Measurements from ENCODE around the gene MGAT5.

MGAT5 gene

GRCh38 chr2:134346141-134346540, 92.3 kb downstream of the MGAT5 start:
- no peak overlapping the region for H3K9ac ChIP-seq (ENCODE audit: low read depth, low read length)
- no peaks in the 10 kb centered on the region for H3K27me3 ChIP-seq (ENCODE audit: control insufficient read depth, insufficient read depth, low read length)
- H3K4me3 ChIP-seq (ENCODE audit: low read length) = no peak overlapping the region
- H3K4me2 ChIP-seq (ENCODE audit: low read length) = no peak overlapping the region
- peaks cover 4% of the 10 kb centered on the region for H3K4me1 ChIP-seq (ENCODE audit: control insufficient read depth, insufficient read depth, low read length)
- no peaks in the 10 kb centered on the region for H3K9me3 ChIP-seq (replicated peaks; ENCODE audit: low read length)
- H3K36me3 ChIP-seq (ENCODE audit: insufficient read depth, low read length) = no peaks in the 10 kb centered on the region

DNA sequence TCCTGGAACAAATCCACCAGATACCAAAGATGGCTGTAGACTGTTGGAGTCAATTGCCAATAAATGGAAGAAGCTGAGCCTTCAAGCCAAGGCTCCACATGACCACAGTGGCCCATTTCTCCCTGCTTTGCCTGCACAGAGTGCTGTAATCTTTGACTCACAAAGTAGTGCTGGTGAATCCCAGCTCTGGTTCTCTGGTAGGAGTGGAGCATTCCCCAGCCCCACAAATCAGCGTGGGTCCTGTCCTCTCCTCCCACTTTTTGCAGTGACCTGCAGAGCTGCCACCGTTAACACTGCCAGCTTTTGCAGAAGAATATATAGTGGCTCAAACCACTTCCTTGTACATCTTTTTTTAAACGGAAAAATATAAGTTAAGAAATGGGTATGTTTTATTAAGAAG, 93.9 kb downstream of the MGAT5 start:
- Histone ChIP-seq H3K9ac (ENCODE audit: low read depth, low read length) (no peak overlapping the region), H3K27me3 (ENCODE audit: control insufficient read depth, insufficient read depth, low read length) (no peaks in the 10 kb centered on the region), H3K9me3 (replicated peaks; ENCODE audit: low read length) (no peaks in the 10 kb centered on the region), H3K4me1 (ENCODE audit: control insufficient read depth, insufficient read depth, low read length) (peaks cover 4% of the 10 kb centered on the region), H3K4me3 (ENCODE audit: low read length) (no peak overlapping the region), H3K36me3 (ENCODE audit: insufficient read depth, low read length) (no peaks in the 10 kb centered on the region), H3K4me2 (ENCODE audit: low read length) (no peak overlapping the region)

- no peak overlapping the region for H3K9ac ChIP-seq (ENCODE audit: low read depth, low read length)
- H3K9me3 ChIP-seq (replicated peaks; ENCODE audit: low read length) = no peaks in the 10 kb centered on the region
- H3K4me3 ChIP-seq (ENCODE audit: low read length) = no peak overlapping the region
- no peak overlapping the region for H3K4me2 ChIP-seq (ENCODE audit: low read length)
- H3K4me1 ChIP-seq (ENCODE audit: control insufficient read depth, insufficient read depth, low read length) = peaks cover 4% of the 10 kb centered on the region
- H3K36me3 ChIP-seq (ENCODE audit: insufficient read depth, low read length) = no peaks in the 10 kb centered on the region
- no peaks in the 10 kb centered on the region for H3K27me3 ChIP-seq (ENCODE audit: control insufficient read depth, insufficient read depth, low read length)
Measured at GRCh38 chr2:134348239-134348638, 94.4 kb downstream of the MGAT5 start.

GRCh38 chr2:134348760-134349159, 94.9 kb downstream of the MGAT5 start:
- Histone ChIP-seq H3K4me2 (ENCODE audit: low read length) (no peak overlapping the region), H3K4me1 (ENCODE audit: control insufficient read depth, insufficient read depth, low read length) (peaks cover 4% of the 10 kb centered on the region), H3K4me3 (ENCODE audit: low read length) (no peak overlapping the region), H3K27me3 (ENCODE audit: control insufficient read depth, insufficient read depth, low read length) (no peaks in the 10 kb centered on the region), H3K9ac (ENCODE audit: low read depth, low read length) (no peak overlapping the region), H3K36me3 (ENCODE audit: insufficient read depth, low read length) (no peaks in the 10 kb centered on the region), H3K9me3 (replicated peaks; ENCODE audit: low read length) (no peaks in the 10 kb centered on the region)

GRCh38 chr2:134351016-134351415, 97.1 kb downstream of the MGAT5 start:
- Histone ChIP-seq H3K4me1 (ENCODE audit: control insufficient read depth, insufficient read depth, low read length) (peaks cover 4% of the 10 kb centered on the region), H3K4me2 (ENCODE audit: low read length) (no peak overlapping the region), H3K36me3 (ENCODE audit: insufficient read depth, low read length) (no peaks in the 10 kb centered on the region), H3K9me3 (replicated peaks; ENCODE audit: low read length) (no peaks in the 10 kb centered on the region), H3K27me3 (ENCODE audit: control insufficient read depth, insufficient read depth, low read length) (no peaks in the 10 kb centered on the region), H3K4me3 (ENCODE audit: low read length) (no peak overlapping the region), H3K9ac (ENCODE audit: low read depth, low read length) (no peak overlapping the region)

DNA sequence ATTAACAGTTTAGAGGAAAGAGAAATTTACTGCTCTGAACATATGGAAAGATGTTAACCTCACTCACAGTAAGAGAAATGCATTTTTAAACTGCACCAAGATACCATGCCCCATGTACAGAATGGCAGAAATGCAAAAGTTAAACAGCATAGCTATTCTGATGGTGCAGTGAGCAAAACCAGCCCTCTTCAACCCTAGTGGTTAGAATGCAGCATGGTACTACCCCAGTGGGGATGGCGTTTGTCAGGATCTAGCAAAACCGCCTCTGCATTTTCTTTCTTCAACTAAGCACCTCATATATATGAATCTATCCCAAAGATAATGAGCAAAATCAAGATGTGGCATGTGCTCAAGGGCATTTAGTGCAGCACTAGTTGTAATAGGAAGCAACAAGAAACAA, 98.0 kb downstream of the MGAT5 start:
- Histone ChIP-seq H3K4me1 (ENCODE audit: control insufficient read depth, insufficient read depth, low read length) (peaks cover 4% of the 10 kb centered on the region), H3K9me3 (replicated peaks; ENCODE audit: low read length) (no peaks in the 10 kb centered on the region), H3K36me3 (ENCODE audit: insufficient read depth, low read length) (no peaks in the 10 kb centered on the region), H3K9ac (ENCODE audit: low read depth, low read length) (no peak overlapping the region), H3K27me3 (ENCODE audit: control insufficient read depth, insufficient read depth, low read length) (no peaks in the 10 kb centered on the region), H3K4me2 (ENCODE audit: low read length) (no peak overlapping the region), H3K4me3 (ENCODE audit: low read length) (no peak overlapping the region)

DNA sequence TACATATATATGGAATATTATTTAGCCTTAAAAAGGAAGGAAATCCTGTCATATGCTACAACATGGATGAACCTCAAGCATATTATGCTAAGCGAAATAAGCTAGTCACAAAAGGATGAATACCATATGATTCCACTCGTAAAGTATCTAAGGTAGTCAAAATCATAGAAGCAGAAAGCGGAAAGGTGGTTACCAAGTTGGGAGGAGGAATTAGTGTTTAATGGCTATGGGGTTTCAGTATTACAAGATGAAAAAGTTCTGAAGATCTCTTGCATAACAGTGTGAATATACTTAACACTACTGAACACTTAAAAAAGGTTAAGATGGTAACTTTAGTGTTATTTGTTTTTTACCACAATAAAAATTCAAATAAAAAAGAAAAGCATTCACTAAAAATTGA, 99.0 kb downstream of the MGAT5 start:
- Histone ChIP-seq H3K9me3 (replicated peaks; ENCODE audit: low read length) (no peaks in the 10 kb centered on the region), H3K4me1 (ENCODE audit: control insufficient read depth, insufficient read depth, low read length) (peaks cover 4% of the 10 kb centered on the region), H3K4me3 (ENCODE audit: low read length) (no peak overlapping the region), H3K4me2 (ENCODE audit: low read length) (no peak overlapping the region), H3K36me3 (ENCODE audit: insufficient read depth, low read length) (no peaks in the 10 kb centered on the region), H3K27me3 (ENCODE audit: control insufficient read depth, insufficient read depth, low read length) (no peaks in the 10 kb centered on the region), H3K9ac (ENCODE audit: low read depth, low read length) (no peak overlapping the region)

GRCh38 chr2:134354611-134355010, 100.7 kb downstream of the MGAT5 start:
- H3K4me2 ChIP-seq (ENCODE audit: low read length) = no peak overlapping the region
- H3K9ac ChIP-seq (ENCODE audit: low read depth, low read length) = no peak overlapping the region
- H3K9me3 ChIP-seq (replicated peaks; ENCODE audit: low read length) = no peaks in the 10 kb centered on the region
- no peak overlapping the region for H3K4me3 ChIP-seq (ENCODE audit: low read length)
- H3K36me3 ChIP-seq (ENCODE audit: insufficient read depth, low read length) = no peaks in the 10 kb centered on the region
- no peaks in the 10 kb centered on the region for H3K27me3 ChIP-seq (ENCODE audit: control insufficient read depth, insufficient read depth, low read length)
- no peaks in the 10 kb centered on the region for H3K4me1 ChIP-seq (ENCODE audit: control insufficient read depth, insufficient read depth, low read length)

GRCh38 chr2:134357814-134358213, 103.9 kb downstream of the MGAT5 start:
- Histone ChIP-seq H3K9ac (ENCODE audit: low read depth, low read length) (no peak overlapping the region), H3K4me1 (ENCODE audit: control insufficient read depth, insufficient read depth, low read length) (no peaks in the 10 kb centered on the region), H3K4me2 (ENCODE audit: low read length) (no peak overlapping the region), H3K27me3 (ENCODE audit: control insufficient read depth, insufficient read depth, low read length) (no peaks in the 10 kb centered on the region), H3K4me3 (ENCODE audit: low read length) (no peak overlapping the region), H3K36me3 (ENCODE audit: insufficient read depth, low read length) (no peaks in the 10 kb centered on the region), H3K9me3 (replicated peaks; ENCODE audit: low read length) (no peaks in the 10 kb centered on the region)

DNA sequence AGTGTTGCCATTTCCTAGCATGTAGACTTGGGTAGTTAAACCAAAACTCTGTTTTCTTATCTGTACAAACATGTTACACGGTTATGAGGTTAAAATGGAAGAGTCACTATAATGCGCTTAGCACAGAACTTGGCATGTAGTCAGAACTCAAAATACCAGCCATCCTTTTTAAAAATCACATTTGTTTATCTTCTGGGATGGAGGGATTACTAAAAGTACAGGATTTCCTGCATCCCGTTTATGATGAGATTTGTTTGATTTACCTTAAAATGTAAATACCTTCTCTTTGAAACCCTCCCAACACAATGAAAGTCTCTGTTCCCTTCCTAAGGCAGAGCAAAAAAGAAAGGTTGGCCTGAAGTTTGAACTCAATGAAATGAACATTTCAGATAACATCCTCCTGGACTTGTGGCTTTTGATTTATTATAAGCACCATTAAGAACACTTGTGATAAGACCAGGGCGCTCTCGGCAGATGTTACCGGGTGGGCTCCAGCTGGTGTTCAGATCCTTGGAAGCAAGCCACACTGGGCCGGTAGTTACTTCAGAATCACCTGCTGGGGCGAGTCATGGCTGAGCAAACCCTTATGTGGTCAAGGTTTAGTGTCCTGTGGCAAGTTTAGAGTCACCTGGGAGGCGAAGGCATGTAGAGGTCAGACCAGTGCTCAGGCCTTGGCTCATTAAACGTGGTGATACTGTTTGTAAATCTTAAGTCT, 105.7 kb downstream of the MGAT5 start:
- H3K4me1 ChIP-seq (ENCODE audit: control insufficient read depth, insufficient read depth, low read length) = no peaks in the 10 kb centered on the region
- no peaks in the 10 kb centered on the region for H3K27me3 ChIP-seq (ENCODE audit: control insufficient read depth, insufficient read depth, low read length)
- H3K9ac ChIP-seq (ENCODE audit: low read depth, low read length) = no peak overlapping the region
- no peaks in the 10 kb centered on the region for H3K9me3 ChIP-seq (replicated peaks; ENCODE audit: low read length)
- H3K4me3 ChIP-seq (ENCODE audit: low read length) = no peak overlapping the region
- H3K36me3 ChIP-seq (ENCODE audit: insufficient read depth, low read length) = no peaks in the 10 kb centered on the region
- H3K4me2 ChIP-seq (ENCODE audit: low read length) = no peak overlapping the region

- Histone ChIP-seq H3K9me3 (replicated peaks; ENCODE audit: low read length) (no peaks in the 10 kb centered on the region), H3K36me3 (ENCODE audit: insufficient read depth, low read length) (no peaks in the 10 kb centered on the region)
Measured at GRCh38 chr2:134360745-134361487, 107.0 kb downstream of the MGAT5 start.

GRCh38 chr2:134361648-134362047, 107.8 kb downstream of the MGAT5 start:
- H3K27me3 ChIP-seq (ENCODE audit: control insufficient read depth, insufficient read depth, low read length) = no peaks in the 10 kb centered on the region
- H3K4me2 ChIP-seq (ENCODE audit: low read length) = no peak overlapping the region
- H3K36me3 ChIP-seq (ENCODE audit: insufficient read depth, low read length) = no peaks in the 10 kb centered on the region
- H3K9ac ChIP-seq (ENCODE audit: low read depth, low read length) = no peak overlapping the region
- H3K4me1 ChIP-seq (ENCODE audit: control insufficient read depth, insufficient read depth, low read length) = no peaks in the 10 kb centered on the region
- H3K9me3 ChIP-seq (replicated peaks; ENCODE audit: low read length) = no peaks in the 10 kb centered on the region
- H3K4me3 ChIP-seq (ENCODE audit: low read length) = no peak overlapping the region

More at GRCh38 chr2:134360745-134361487, 107.0 kb downstream of the MGAT5 start:
- H3K9ac ChIP-seq (ENCODE audit: low read depth, low read length) = no peak overlapping the region
- H3K27me3 ChIP-seq (ENCODE audit: control insufficient read depth, insufficient read depth, low read length) = no peaks in the 10 kb centered on the region
- no peaks in the 10 kb centered on the region for H3K4me1 ChIP-seq (ENCODE audit: control insufficient read depth, insufficient read depth, low read length)
- H3K4me2 ChIP-seq (ENCODE audit: low read length) = no peak overlapping the region
- no peak overlapping the region for H3K4me3 ChIP-seq (ENCODE audit: low read length)
